ENCODE data around the gene SCAF4.

The SCAF4 gene

DNA sequence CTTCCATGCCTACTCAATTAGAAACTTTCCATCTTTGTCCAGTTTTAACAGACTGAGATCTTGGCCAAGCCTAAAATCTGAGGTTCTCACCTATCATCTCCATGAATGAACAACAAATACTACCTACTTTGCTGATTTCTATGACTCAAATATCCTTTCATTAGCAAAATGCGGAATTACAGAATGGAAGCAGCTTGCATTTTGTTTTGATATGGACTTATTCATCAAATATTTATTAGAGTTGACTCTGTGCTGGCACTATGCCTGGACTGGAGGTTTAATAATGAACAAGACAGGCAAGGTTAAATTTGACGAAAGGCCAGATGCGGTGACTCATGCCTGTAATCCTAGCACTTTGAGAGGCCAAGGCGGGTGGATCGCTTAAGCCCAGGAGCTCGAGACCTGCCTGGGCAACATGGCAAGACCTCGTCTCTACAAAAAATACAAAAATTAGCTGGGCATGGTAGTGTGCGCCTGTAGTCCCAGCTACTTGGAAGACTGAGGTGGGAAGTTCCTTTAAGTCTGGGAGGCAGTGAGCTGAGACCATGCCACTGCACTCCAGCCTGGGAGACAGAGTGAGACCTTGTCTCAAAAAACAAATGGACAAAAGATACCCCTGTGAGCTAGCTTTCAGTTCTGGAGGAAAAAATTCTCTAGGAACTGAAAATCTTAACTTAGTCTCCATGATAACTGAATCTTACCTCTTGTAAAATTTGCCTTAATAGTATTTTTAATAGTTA is 101.8 kb downstream of the SCAF4 start:
- Histone ChIP-seq H3K4me1 (peaks cover 5% of the 10 kb centered on the region; the same call in 1 of the 2 replicates), H3K9ac (no peak overlapping the region), H3K27ac (no peak overlapping the region), H3K36me3 (no peaks in the 10 kb centered on the region), H3K27me3 (no peaks in the 10 kb centered on the region), H4K20me1 (no peaks in the 10 kb centered on the region), H3K4me2 (no peak overlapping the region), H3K4me3 (no peak overlapping the region), H3K9me3 (peaks cover 9% of the 10 kb centered on the region; the same call in 1 of the 2 replicates)
- no peak for TF ChIP-seq Cebpa-rat (IDR thresholded peaks at IDR 0.05)

DNA sequence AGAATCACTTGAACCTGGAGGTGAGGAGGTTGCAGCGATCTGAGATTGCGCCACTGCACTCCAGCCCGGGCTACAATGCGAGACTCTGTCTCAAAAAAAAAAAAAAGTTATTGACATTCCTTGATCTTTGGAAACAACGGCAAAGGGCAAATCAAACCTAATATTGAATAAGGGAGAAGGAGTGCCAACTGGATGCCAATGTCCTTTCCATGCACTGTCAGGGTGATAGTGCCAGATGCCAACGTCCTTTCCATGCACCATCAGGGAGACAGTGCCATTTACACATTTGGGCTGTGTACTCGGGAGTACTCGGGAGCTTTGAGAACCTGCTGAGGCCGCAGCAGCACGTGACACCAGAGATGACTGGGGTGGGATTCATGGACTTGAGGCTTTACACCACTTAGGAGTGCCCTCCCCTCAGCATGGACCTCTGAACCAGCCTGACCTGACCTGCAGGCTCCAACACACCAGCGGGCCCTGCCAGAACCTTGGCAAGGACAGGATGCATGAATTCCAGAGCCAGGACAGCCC is 106.9 kb downstream of the SCAF4 start:
- H3K9ac ChIP-seq: no peak overlapping the region
- no peaks in the 10 kb centered on the region for H3K27me3 ChIP-seq
- no peaks in the 10 kb centered on the region for H3K9me3 ChIP-seq
- H3K36me3 ChIP-seq: no peaks in the 10 kb centered on the region
- H3K4me1 ChIP-seq: peaks cover 11% of the 10 kb centered on the region
- H3K27ac ChIP-seq: no peak overlapping the region
- no peak for TF ChIP-seq Cebpa-rat (IDR thresholded peaks at IDR 0.05)
- H4K20me1 ChIP-seq: no peaks in the 10 kb centered on the region
- H3K4me2 ChIP-seq: no peak overlapping the region
- H3K4me3 ChIP-seq: no peak overlapping the region

GRCh38 chr21:31624181-31624580 is 107.7 kb downstream of the SCAF4 start:
- no peak overlapping the region for H3K4me3 ChIP-seq
- no peaks in the 10 kb centered on the region for H4K20me1 ChIP-seq
- H3K9me3 ChIP-seq: peaks cover 1% of the 10 kb centered on the region; the same call in 1 of the 2 replicates
- H3K27ac ChIP-seq: no peak overlapping the region
- H3K9ac ChIP-seq: no peak overlapping the region
- peaks cover 11% of the 10 kb centered on the region for H3K4me1 ChIP-seq
- no peaks in the 10 kb centered on the region for H3K27me3 ChIP-seq
- no peaks in the 10 kb centered on the region for H3K36me3 ChIP-seq
- no peak for TF ChIP-seq Cebpa-rat (IDR thresholded peaks at IDR 0.05)
- H3K4me2 ChIP-seq: no peak overlapping the region

DNA sequence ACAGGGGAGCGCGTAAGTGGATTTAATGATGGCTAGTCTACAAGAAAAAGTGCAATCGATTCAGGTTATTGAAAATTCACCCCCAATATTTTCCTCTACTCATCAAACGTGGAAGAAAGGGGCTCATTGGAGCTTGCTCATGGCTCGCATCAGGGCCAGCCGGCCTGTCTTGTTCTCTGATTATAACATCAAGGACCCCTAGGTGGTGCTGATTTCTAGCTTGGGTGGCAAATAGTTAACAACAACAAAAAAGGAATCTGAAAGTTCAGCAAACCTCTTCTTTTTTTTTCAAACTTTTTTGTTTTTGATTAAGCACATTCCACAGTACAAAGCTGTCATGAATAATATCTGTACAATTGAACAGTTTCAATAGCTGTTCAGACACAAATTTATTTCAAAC is 108.3 kb downstream of the SCAF4 start:
- no peak overlapping the region for H3K4me2 ChIP-seq
- TF ChIP-seq Cebpa-rat (IDR thresholded peaks at IDR 0.05): no peak
- peaks cover 11% of the 10 kb centered on the region for H3K4me1 ChIP-seq

DNA sequence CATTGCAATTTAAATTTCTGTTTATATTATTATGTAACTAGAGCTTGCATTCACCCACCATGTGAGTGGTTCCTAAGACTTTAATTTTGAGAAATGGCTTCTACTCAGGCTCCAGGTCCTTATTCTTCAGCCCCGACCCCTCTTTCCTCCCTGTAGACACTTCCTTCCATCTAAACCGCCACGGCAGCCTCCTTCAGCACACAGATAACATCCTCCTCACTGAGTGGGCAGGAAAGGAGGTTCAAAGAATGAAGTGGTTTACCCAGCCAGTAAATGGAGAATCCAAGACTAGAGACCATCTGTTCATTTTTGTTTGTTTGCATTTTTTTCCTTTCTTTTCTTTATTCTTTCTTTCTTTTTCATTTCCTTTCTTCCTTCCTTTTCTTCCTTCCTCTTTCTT is 109.5 kb downstream of the SCAF4 start:
- no peak overlapping the region for H3K9ac ChIP-seq
- no peak overlapping the region for H3K27ac ChIP-seq
- TF ChIP-seq Cebpa-rat (IDR thresholded peaks at IDR 0.05): no peak
- no peaks in the 10 kb centered on the region for H4K20me1 ChIP-seq
- H3K36me3 ChIP-seq: no peaks in the 10 kb centered on the region
- H3K4me1 ChIP-seq: peaks cover 11% of the 10 kb centered on the region
- no peaks in the 10 kb centered on the region for H3K27me3 ChIP-seq
- H3K4me3 ChIP-seq: no peak overlapping the region
- peaks cover 8% of the 10 kb centered on the region; the same call in 1 of the 2 replicates for H3K9me3 ChIP-seq
- H3K4me2 ChIP-seq: peak overlapping the region; percentile 45

More for the DNA sequence above, 108.3 kb downstream of the SCAF4 start:
- no peaks in the 10 kb centered on the region for H3K36me3 ChIP-seq
- H3K4me3 ChIP-seq: no peak overlapping the region
- H3K9ac ChIP-seq: no peak overlapping the region
- H3K9me3 ChIP-seq: peaks cover 7% of the 10 kb centered on the region; the same call in 1 of the 2 replicates
- no peaks in the 10 kb centered on the region for H4K20me1 ChIP-seq
- no peaks in the 10 kb centered on the region for H3K27me3 ChIP-seq
- no peak overlapping the region for H3K27ac ChIP-seq
